DOHH2 (cell line): ENCODE data around the gene SMG6.

Experiments used
- H3F3A ChIP-seq: fragments of 200-600 bp; sonication (generic), shearing (Covaris generic); 2 replicates; pipeline ENCODE4 v1.6.0; 2016; ENCODE audit warnings: antibody characterized with exemption, mild to moderate bottlenecking; ENCODE audit not compliant: control insufficient read depth, insufficient read depth
- H3K27ac ChIP-seq: fragments of 200-600 bp; sonication (generic); 2 replicates; pipeline ENCODE4 v1.5.1; 2014; ENCODE audit warnings: low read depth, mild to moderate bottlenecking, low read length, moderate library complexity
- H3K27me3 ChIP-seq: fragments of 200-600 bp; sonication (generic); 2 replicates; pipeline ENCODE4 v1.6.1; 2014; ENCODE audit warnings: mild to moderate bottlenecking, low read length, mixed read lengths; ENCODE audit not compliant: control insufficient read depth
- H3K36me3 ChIP-seq: fragments of 200-600 bp; sonication (generic); 2 replicates; pipeline ENCODE4 v1.6.1; 2014; ENCODE audit warnings: mild to moderate bottlenecking, low read length, moderate library complexity, mixed read lengths; ENCODE audit not compliant: control insufficient read depth
- H3K4me1 ChIP-seq: fragments of 200-600 bp; sonication (generic); 2 replicates; pipeline ENCODE4 v1.6.1; 2014; ENCODE audit warnings: mild to moderate bottlenecking, low read length, mixed read lengths; ENCODE audit not compliant: control insufficient read depth
- H3K4me2 ChIP-seq: fragments of 200-600 bp; sonication (generic); 2 replicates; pipeline ENCODE4 v1.6.0; 2014; ENCODE audit warnings: mild to moderate bottlenecking, low read length, moderate library complexity
- H3K4me3 ChIP-seq: fragments of 200-600 bp; sonication (generic); 2 replicates; pipeline ENCODE4 v1.5.1; 2014; ENCODE audit warnings: mild to moderate bottlenecking, low read length, mixed read lengths
- H3K79me2 ChIP-seq: fragments of 200-600 bp; sonication (generic); 2 replicates; pipeline ENCODE4 v1.6.1; 2014; ENCODE audit warnings: mild to moderate bottlenecking, low read length, mixed read lengths; ENCODE audit not compliant: control insufficient read depth
- H3K9me2 ChIP-seq: fragments of 200-600 bp; sonication (generic); replicated peaks from 2 replicates; pipeline ENCODE4 v1.6.1; 2014; ENCODE audit warnings: mild to moderate bottlenecking, low read length, mixed read lengths; ENCODE audit not compliant: control insufficient read depth
- H3K9me3 ChIP-seq: fragments of 200-600 bp; sonication (generic); 2 replicates; pipeline ENCODE4 v1.6.1; 2014; ENCODE audit warnings: antibody characterized with exemption, low read length, mixed read lengths; ENCODE audit not compliant: control insufficient read depth, insufficient read depth
- H4K20me1 ChIP-seq: fragments of 200-600 bp; sonication (generic); 2 replicates; pipeline ENCODE4 v1.6.0; 2014; ENCODE audit warnings: low read depth, mild to moderate bottlenecking, antibody characterized with exemption, low read length, moderate library complexity; ENCODE audit not compliant: control insufficient read depth, insufficient read depth
- CTCF ChIP-seq: fragments of 200-600 bp; sonication (generic); IDR thresholded peaks from one replicate; pipeline ENCODE4 v1.5.1; 2014; ENCODE audit warnings: antibody characterized with exemption, mild to moderate bottlenecking, low read depth, low read length; ENCODE audit not compliant: poor library complexity, severe bottlenecking
- EZH2phosphoT487 ChIP-seq: fragments of 200-600 bp; sonication (generic); IDR thresholded peaks from 2 replicates; pipeline ENCODE4 v1.6.1; 2017; ENCODE audit warnings: borderline replicate concordance, mild to moderate bottlenecking, antibody characterized with exemption, low read length, moderate library complexity, mixed read lengths

The SMG6 gene

GRCh38 chr17:2198927-2199326, 104.7 kb downstream of the SMG6 start:
- H3K9me3 ChIP-seq = no peaks in the 10 kb centered on the region
- no peaks in the 10 kb centered on the region for H3K79me2 ChIP-seq
- TF ChIP-seq CTCF (no peak), EZH2phosphoT487 (no peak)
- H4K20me1 ChIP-seq = no peaks in the 10 kb centered on the region
- no peaks in the 10 kb centered on the region for H3K36me3 ChIP-seq
- no peaks in the 10 kb centered on the region for H3F3A ChIP-seq
- H3K4me1 ChIP-seq = peaks cover 7% of the 10 kb centered on the region
- no peak overlapping the region for H3K27ac ChIP-seq
- H3K9me2 ChIP-seq = no peaks in the 10 kb centered on the region
- H3K4me3 ChIP-seq = no peak overlapping the region
- no peak overlapping the region for H3K4me2 ChIP-seq
- no peaks in the 10 kb centered on the region for H3K27me3 ChIP-seq

- peaks cover 16% of the 10 kb centered on the region for H3K4me1 ChIP-seq
- no peaks in the 10 kb centered on the region for H4K20me1 ChIP-seq
- H3K79me2 ChIP-seq = no peaks in the 10 kb centered on the region
- H3F3A ChIP-seq = no peaks in the 10 kb centered on the region
- H3K4me2 ChIP-seq = no peak overlapping the region
- no peaks in the 10 kb centered on the region for H3K9me2 ChIP-seq
- H3K36me3 ChIP-seq = peaks cover 3% of the 10 kb centered on the region; the same call in 1 of the 2 replicates
- no peak overlapping the region for H3K27ac ChIP-seq
- no peak for TF ChIP-seq EZH2phosphoT487
- H3K9me3 ChIP-seq = no peaks in the 10 kb centered on the region
- no peak overlapping the region for H3K4me3 ChIP-seq
- H3K27me3 ChIP-seq = no peaks in the 10 kb centered on the region
These were observed 106.3 kb downstream of the SMG6 start for GRCh38 chr17:2197271-2197670.

GRCh38 chr17:2195729-2196128, 107.9 kb downstream of the SMG6 start:
- no peaks in the 10 kb centered on the region for H3K79me2 ChIP-seq
- no peaks in the 10 kb centered on the region for H4K20me1 ChIP-seq
- peaks cover 16% of the 10 kb centered on the region for H3K4me1 ChIP-seq
- H3K27me3 ChIP-seq = no peaks in the 10 kb centered on the region
- no peak overlapping the region for H3K27ac ChIP-seq
- TF ChIP-seq EZH2phosphoT487 (no peak), CTCF (no peak)
- peaks cover 3% of the 10 kb centered on the region; the same call in 1 of the 2 replicates for H3K36me3 ChIP-seq
- H3K4me3 ChIP-seq = no peak overlapping the region
- H3F3A ChIP-seq = no peaks in the 10 kb centered on the region
- no peaks in the 10 kb centered on the region for H3K9me3 ChIP-seq
- no peaks in the 10 kb centered on the region for H3K9me2 ChIP-seq
- no peak overlapping the region for H3K4me2 ChIP-seq

GRCh38 chr17:2194889-2195335, 108.7 kb downstream of the SMG6 start:
- Histone ChIP-seq H3K27ac (no peak overlapping the region), H3K36me3 (peaks cover 3% of the 10 kb centered on the region; the same call in 1 of the 2 replicates), H3F3A (no peaks in the 10 kb centered on the region), H3K9me2 (no peaks in the 10 kb centered on the region), H3K79me2 (no peaks in the 10 kb centered on the region), H3K9me3 (no peaks in the 10 kb centered on the region), H3K4me3 (no peak overlapping the region), H3K27me3 (no peaks in the 10 kb centered on the region), H3K4me2 (no peak overlapping the region), H4K20me1 (no peaks in the 10 kb centered on the region), H3K4me1 (peaks cover 16% of the 10 kb centered on the region)
- no peak for TF ChIP-seq CTCF
- no peak for TF ChIP-seq EZH2phosphoT487
